Loucy (cell line): ENCODE measurements around the gene PTPRN2.
"Not testable (repeated sequence)": the region's sequence is repeated elsewhere in the genome, so short reads cannot be mapped to it uniquely, and the experiment has no call there.

Experiments
- H2AFZ ChIP-seq: fragments of 200-600 bp; sonication (generic); 2 replicates; pipeline ENCODE4 v1.6.0; 2016; ENCODE audit warnings: antibody characterized with exemption, mild to moderate bottlenecking, low read length, moderate library complexity
- H3F3A ChIP-seq: fragments of 200-600 bp; 2 replicates; pipeline ENCODE4 v1.6.0; 2016; ENCODE audit warnings: antibody characterized with exemption, low read depth, mild to moderate bottlenecking
- H3K27me3 ChIP-seq: fragments of 200-600 bp; sonication (generic); 2 replicates; pipeline ENCODE4 v1.6.1; 2014; ENCODE audit warnings: low read length, mild to moderate bottlenecking; ENCODE audit not compliant: insufficient read depth, poor library complexity, severe bottlenecking
- H3K36me3 ChIP-seq: fragments of 200-600 bp; sonication (generic); 2 replicates; pipeline ENCODE4 v1.6.1; 2016; ENCODE audit warnings: low read length; ENCODE audit not compliant: insufficient read depth
- H3K4me1 ChIP-seq: fragments of 200-600 bp; sonication (generic); 2 replicates; pipeline ENCODE4 v1.5.1; 2014; ENCODE audit warnings: low read length, mild to moderate bottlenecking; ENCODE audit not compliant: insufficient read depth, poor library complexity, severe bottlenecking
- H3K4me2 ChIP-seq: fragments of 200-600 bp; sonication (generic); 2 replicates; pipeline ENCODE4 v1.6.0; 2014; ENCODE audit warnings: antibody characterized with exemption, low read length, low read depth, mild to moderate bottlenecking; ENCODE audit not compliant: poor library complexity, severe bottlenecking
- H3K4me3 ChIP-seq: fragments of 200-600 bp; sonication (generic); 2 replicates; pipeline ENCODE4 v1.5.1; 2014; ENCODE audit warnings: low read length, mild to moderate bottlenecking, mixed read lengths; ENCODE audit not compliant: poor library complexity, severe bottlenecking
- H3K79me2 ChIP-seq: fragments of 200-600 bp; sonication (generic); 2 replicates; pipeline ENCODE4 v1.6.1; 2014; ENCODE audit warnings: low read length; ENCODE audit not compliant: insufficient read depth
- H3K9ac ChIP-seq: fragments of 200-600 bp; sonication (generic); 2 replicates; pipeline ENCODE4 v1.6.0; 2014; ENCODE audit warnings: mild to moderate bottlenecking, low read depth, low read length, moderate library complexity; ENCODE audit not compliant: poor library complexity, severe bottlenecking
- H3K9me2 ChIP-seq: fragments of 200-600 bp; sonication (generic); replicated peaks from 2 replicates; pipeline ENCODE4 v1.6.1; 2016; ENCODE audit warnings: low read depth, low read length, mixed read lengths
- H3K9me3 ChIP-seq: fragments of 200-600 bp; sonication (generic); 2 replicates; pipeline ENCODE4 v1.6.1; 2014; ENCODE audit warnings: mild to moderate bottlenecking, antibody characterized with exemption, low read length, low read depth; ENCODE audit not compliant: insufficient read depth
- H4K20me1 ChIP-seq: fragments of 200-600 bp; sonication (generic); 2 replicates; pipeline ENCODE4 v1.6.0; 2014; ENCODE audit warnings: antibody characterized with exemption, low read length, mild to moderate bottlenecking; ENCODE audit not compliant: insufficient read depth, poor library complexity, severe bottlenecking
- CTCF ChIP-seq: fragments of 200-600 bp; sonication (generic); conservative IDR thresholded peaks from 2 replicates; pipeline ENCODE4 v1.5.1; 2014; ENCODE audit warnings: mild to moderate bottlenecking, antibody characterized with exemption, low read length
- EZH2phosphoT487 ChIP-seq: fragments of 200-600 bp; IDR thresholded peaks from 2 replicates; pipeline ENCODE4 v1.6.1; 2018; ENCODE audit warnings: antibody characterized with exemption, mild to moderate bottlenecking, moderate library complexity, borderline replicate concordance

PTPRN2 gene

DNA sequence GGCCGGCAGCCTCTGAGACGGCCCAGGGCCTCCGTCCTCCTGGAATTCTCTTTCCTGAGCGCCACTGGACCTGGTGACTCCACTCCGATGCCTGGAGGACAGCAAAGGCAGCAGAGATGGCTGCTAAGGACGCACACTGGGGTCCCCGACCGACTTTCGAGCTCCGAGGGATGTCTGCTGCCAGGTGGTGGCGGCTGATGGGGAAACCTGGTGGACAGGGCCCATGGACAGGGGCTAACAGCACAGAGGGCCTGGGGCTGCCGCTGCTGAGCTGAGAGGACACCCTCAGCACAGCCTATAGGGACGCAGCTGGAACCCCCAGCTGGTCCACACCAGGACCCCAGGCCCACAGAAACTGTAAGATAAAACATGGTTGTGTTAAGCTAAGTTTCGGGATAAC is 884.5 kb downstream of the PTPRN2 start:
- TF ChIP-seq CTCF (no peak), EZH2phosphoT487 (no peak)

GRCh38 chr7:157702311-157703023 is 885.2 kb downstream of the PTPRN2 start:
- H3K4me3 ChIP-seq = no peak overlapping the region
- no peaks in the 10 kb centered on the region; the same call in 1 of the 2 replicates for H3K9me3 ChIP-seq
- H3K4me2 ChIP-seq = no peak overlapping the region
- TF ChIP-seq EZH2phosphoT487 (no peak), CTCF (no peak)
- H3K9ac ChIP-seq = no peak overlapping the region
- H3K4me1 ChIP-seq = no peaks in the 10 kb centered on the region
- no peaks in the 10 kb centered on the region for H3K79me2 ChIP-seq
- H4K20me1 ChIP-seq = no peaks in the 10 kb centered on the region
- H3F3A ChIP-seq = no peaks in the 10 kb centered on the region
- no peak overlapping the region for H2AFZ ChIP-seq
- no peaks in the 10 kb centered on the region for H3K36me3 ChIP-seq
- no peaks in the 10 kb centered on the region for H3K27me3 ChIP-seq
- no peaks in the 10 kb centered on the region for H3K9me2 ChIP-seq

More for the DNA sequence above, 884.5 kb downstream of the PTPRN2 start:
- no peaks in the 10 kb centered on the region for H3K9me2 ChIP-seq
- H3K79me2 ChIP-seq = no peaks in the 10 kb centered on the region
- no peaks in the 10 kb centered on the region; the same call in 1 of the 2 replicates for H3K9me3 ChIP-seq
- no peaks in the 10 kb centered on the region for H3K4me1 ChIP-seq
- H3K27me3 ChIP-seq = no peaks in the 10 kb centered on the region
- no peaks in the 10 kb centered on the region for H3K36me3 ChIP-seq
- no peaks in the 10 kb centered on the region for H3F3A ChIP-seq
- no peak overlapping the region for H3K4me3 ChIP-seq
- no peak overlapping the region for H2AFZ ChIP-seq
- H3K9ac ChIP-seq = no peak overlapping the region
- H3K4me2 ChIP-seq = no peak overlapping the region
- no peaks in the 10 kb centered on the region for H4K20me1 ChIP-seq

- H3K4me1 ChIP-seq, H3F3A ChIP-seq, H3K79me2 ChIP-seq, H2AFZ ChIP-seq, H3K4me2 ChIP-seq, H3K9ac ChIP-seq, H3K36me3 ChIP-seq, H3K27me3 ChIP-seq, H4K20me1 ChIP-seq, H3K9me2 ChIP-seq, H3K4me3 ChIP-seq, H3K9me3 ChIP-seq: not testable (repeated sequence)
Observed at GRCh38 chr7:157701395-157702180, 886.0 kb downstream of the PTPRN2 start.
